IMR-90 (cell line): Measurements from ENCODE around the gene DTNA. TPM values are rescaled to one million over a fixed set of nuclear protein-coding genes. Genes with fewer than 3 reads are reported as not detected.

Experiments used
- ATAC-seq: fragments of 200-7000 bp; cut with Tn5 transposase; 2 replicates; pipeline ENCODE4 v1.9.1; 2020; ENCODE audit warnings: low read depth, mild to moderate bottlenecking, moderate library complexity
- BruUV-seq: library from RNA; stranded (reverse); fragments of 400-500 nt; replicated peaks from 2 replicates; lab custom pipeline; 2021; lab: Mats Ljungman, UMichigan
- CTCF ChIA-PET: fragments of 300-600 bp; formaldehyde crosslinking; extraction: SDS; loops from one replicate; lab custom pipeline; 2021; ENCODE audit warnings: antibody characterized with exemption; lab: Yijun Ruan, JAX
- POLR2A ChIA-PET: fragments of 300-600 bp; sonication (Branson Sonifier 250); formaldehyde crosslinking; loops from one replicate; lab custom pipeline; 2022; ENCODE audit warnings: antibody characterized with exemption; ENCODE audit not compliant: unreplicated experiment; lab: Charles Lee
- DNase-seq: peaks from one replicate; pipeline ENCODE4 v3.0.0; 2013
- H2AFZ ChIP-seq: replicated peaks from 2 replicates; pipeline ENCODE3; 2013; ENCODE audit warnings: low read length, mild to moderate bottlenecking; ENCODE audit not compliant: poor library complexity
- H2AK5ac ChIP-seq: 2 replicates; pipeline ENCODE4 v1.6.1; 2013; ENCODE audit warnings: low read depth, low read length, inconsistent platforms
- H2AK9ac ChIP-seq: replicated peaks from 2 replicates; pipeline ENCODE3; 2013; ENCODE audit warnings: mild to moderate bottlenecking, low read depth, low read length, moderate library complexity; ENCODE audit not compliant: poor library complexity
- H2BK120ac ChIP-seq: 2 replicates; pipeline ENCODE4 v1.6.1; 2013; ENCODE audit warnings: low read depth, low read length, inconsistent platforms
- H2BK15ac ChIP-seq: 3 replicates; pipeline ENCODE4 v1.6.1; 2013; ENCODE audit warnings: low read depth, low read length, inconsistent platforms
- H2BK20ac ChIP-seq: 2 replicates; pipeline ENCODE4 v1.6.1; 2013; ENCODE audit warnings: low read depth, mild to moderate bottlenecking, inconsistent platforms, low read length, moderate library complexity
- H2BK5ac ChIP-seq: 2 replicates; pipeline ENCODE4 v1.6.1; 2013; ENCODE audit warnings: mild to moderate bottlenecking, low read depth, low read length, inconsistent platforms; ENCODE audit not compliant: poor library complexity, severe bottlenecking
- H3K14ac ChIP-seq: replicated peaks from 2 replicates; pipeline ENCODE4 v1.6.1; 2013; ENCODE audit warnings: low read depth, low read length, inconsistent platforms
- H3K18ac ChIP-seq: 2 replicates; pipeline ENCODE4 v1.6.1; 2013; ENCODE audit warnings: low read depth, low read length, control low read depth
- H3K23ac ChIP-seq: 2 replicates; pipeline ENCODE4 v1.6.1; 2013; ENCODE audit warnings: low read depth, low read length, inconsistent platforms
- H3K27ac ChIP-seq: 2 replicates; pipeline ENCODE4 v1.5.1; 2013; ENCODE audit warnings: mild to moderate bottlenecking, control low read depth, low read length; ENCODE audit not compliant: insufficient read depth
- H3K27me3 ChIP-seq: 2 replicates; pipeline ENCODE4 v1.6.1; 2013; ENCODE audit warnings: low read length; ENCODE audit not compliant: control insufficient read depth, insufficient read depth
- H3K36me3 ChIP-seq: 2 replicates; pipeline ENCODE4 v1.6.1; 2013; ENCODE audit warnings: low read length, mixed read lengths; ENCODE audit not compliant: control insufficient read depth, insufficient read depth
- H3K4ac ChIP-seq: 2 replicates; pipeline ENCODE4 v1.6.1; 2013; ENCODE audit warnings: low read depth, low read length, inconsistent platforms
- H3K4me1 ChIP-seq: 2 replicates; pipeline ENCODE4 v1.6.1; 2013; ENCODE audit warnings: low read length, mixed read lengths; ENCODE audit not compliant: control insufficient read depth, insufficient read depth
- H3K4me2 ChIP-seq: 2 replicates; pipeline ENCODE4 v1.6.1; 2013; ENCODE audit warnings: low read depth, mild to moderate bottlenecking, control low read depth, low read length, moderate library complexity
- H3K4me3 ChIP-seq: 2 replicates; pipeline ENCODE4 v1.5.1; 2013; ENCODE audit warnings: low read depth, mild to moderate bottlenecking, control low read depth, low read length, moderate library complexity; ENCODE audit not compliant: insufficient read depth
- H3K56ac ChIP-seq: 2 replicates; pipeline ENCODE4 v1.6.1; 2013; ENCODE audit warnings: low read length, inconsistent platforms; ENCODE audit not compliant: insufficient read depth; ENCODE audit errors: extremely low read depth
- H3K79me1 ChIP-seq, 2 experiments: 2 replicates each; pipeline ENCODE4 v1.6.1; 2013; ENCODE audit warnings: low read length in 2 of 2, inconsistent platforms in 1 of 2, low read depth in 1 of 2
- H3K9ac ChIP-seq: 2 replicates; pipeline ENCODE4 v1.6.1; 2013; ENCODE audit warnings: low read depth, low read length, control low read depth
- H3K9me1 ChIP-seq: 2 replicates; pipeline ENCODE4 v1.6.1; 2013; ENCODE audit warnings: low read length, inconsistent platforms; ENCODE audit not compliant: insufficient read depth
- H3K9me3 ChIP-seq: 2 replicates; pipeline ENCODE4 v1.6.1; 2013; ENCODE audit warnings: low read length; ENCODE audit not compliant: control insufficient read depth, insufficient read depth
- H4K20me1 ChIP-seq: 2 replicates; pipeline ENCODE4 v1.6.1; 2013; ENCODE audit warnings: low read length, inconsistent platforms; ENCODE audit not compliant: insufficient read depth
- H4K5ac ChIP-seq: 2 replicates; pipeline ENCODE4 v1.6.1; 2013; ENCODE audit warnings: mild to moderate bottlenecking, low read depth, low read length, control low read depth
- H4K8ac ChIP-seq, 2 experiments: 2 replicates each; pipeline ENCODE4 v1.6.1; 2013; ENCODE audit warnings: low read depth in 2 of 2, low read length in 2 of 2, control low read depth in 1 of 2, inconsistent platforms in 1 of 2
- H4K91ac ChIP-seq: 2 replicates; pipeline ENCODE4 v1.6.1; 2013; ENCODE audit warnings: low read depth, low read length, inconsistent platforms; ENCODE audit not compliant: insufficient read depth
- BHLHE40 ChIP-seq: fragments of 150-350 bp; IDR thresholded peaks from 2 replicates; pipeline ENCODE4 v1.6.1; 2016; ENCODE audit warnings: mild to moderate bottlenecking, low read depth, low read length
- CEBPB ChIP-seq: IDR thresholded peaks from 2 replicates; pipeline ENCODE4 v1.6.1; 2012; ENCODE audit warnings: low read depth, low read length, improper control_type of control experiment
- CTCF ChIP-seq: conservative IDR thresholded peaks from 2 replicates; pipeline ENCODE4 v1.5.1; 2012; ENCODE audit warnings: mild to moderate bottlenecking, low read depth, low read length, improper control_type of control experiment
- FOS ChIP-seq: fragments of 150-350 bp; IDR thresholded peaks from 2 replicates; pipeline ENCODE4 v1.6.1; 2016; ENCODE audit warnings: low read depth, low read length
- MXI1 ChIP-seq: IDR thresholded peaks from 2 replicates; pipeline ENCODE4 v1.6.1; 2012; ENCODE audit warnings: low read depth, mild to moderate bottlenecking, low read length, moderate library complexity, borderline replicate concordance
- NFE2L2 ChIP-seq: fragments of 150-350 bp; IDR thresholded peaks from 2 replicates; pipeline ENCODE4 v1.6.1; 2016; ENCODE audit warnings: low read depth, mild to moderate bottlenecking, low read length
- RAD21 ChIP-seq: IDR thresholded peaks from 2 replicates; pipeline ENCODE4 v1.6.1; 2012; ENCODE audit warnings: low read length, improper control_type of control experiment
- RCOR1 ChIP-seq: IDR thresholded peaks from 2 replicates; pipeline ENCODE4 v1.6.1; 2012; ENCODE audit warnings: mild to moderate bottlenecking, low read length, improper control_type of control experiment; ENCODE audit not compliant: insufficient replicate concordance
- RFX5 ChIP-seq: IDR thresholded peaks from 2 replicates; pipeline ENCODE4 v1.8.0; 2012; ENCODE audit warnings: low read depth, mild to moderate bottlenecking, low read length, moderate library complexity
- SMC3 ChIP-seq: fragments of 150-350 bp; IDR thresholded peaks from 2 replicates; pipeline ENCODE4 v1.6.1; 2016; ENCODE audit warnings: low read depth, mild to moderate bottlenecking, antibody characterized with exemption, low read length, moderate library complexity
- USF2 ChIP-seq: fragments of 150-350 bp; IDR thresholded peaks from 2 replicates; pipeline ENCODE4 v1.6.1; 2017; ENCODE audit warnings: mild to moderate bottlenecking, antibody characterized with exemption, low read length, low read depth
- WGBS, 2 experiments: methylation state at CpG; one replicate each; pipeline versions ENCODE4 v1.1.5 to v1.1.7; 2013; ENCODE audit warnings: missing lambda C conversion rate in 2 of 2; ENCODE audit not compliant: insufficient read length in 1 of 2; ENCODE audit errors: extremely low coverage in 2 of 2; 5-methylcytosine and 5-hydroxymethylcytosine counted together
- dilution Hi-C: fragments of 300-500 bp; cut with HindIII; formaldehyde crosslinking; loops from one replicate; pipeline ENCODE4 v1.14.3; 2018; ENCODE audit warnings: low sequenced_read_pairs; ENCODE audit not compliant: unreplicated experiment
- in situ Hi-C: fragments of 300-500 bp; cut with MboI; formaldehyde crosslinking; loops from 3 replicates; pipeline ENCODE4 v1.14.3; 2019; ENCODE audit warnings: low sequenced_read_pairs, inconsistent platforms, mixed read lengths
- intact Hi-C: fragments of 100-400 bp; cut with micrococcal nuclease; formaldehyde crosslinking; loops from 2 replicates; pipeline ENCODE4 v1.10.0; 2022
- polyA plus RNA-seq, 3 experiments: library from polyadenylated mRNA; depleted of rRNA; stranded (reverse); fragments of >200 nt; gene quantifications; 2 replicates each; pipeline ENCODE4 v1.2.3, GENCODE V29; 2012; ENCODE audit warnings: low replicate concordance in 1 of 3
- total RNA-seq: library from RNA; depleted of rRNA; stranded (reverse); fragments of >200 nt; gene quantifications from 2 replicates; pipeline ENCODE4 v1.2.3, GENCODE V29; 2012

Gene DTNA
- total and polyA plus RNA-seq, 2 of the 4 experiments (the other 2 are of a cell fraction) = 9.5 to 10.8 TPM

GRCh38 chr18:34661464-34662087 lies 48.5 kb upstream of the DTNA start:
- WGBS, 2 experiments = no CpG with 5 or more reads among the region's 4 CpGs
- H3K27ac ChIP-seq = no peak overlapping the region

More at GRCh38 chr18:34661464-34662087, 48.5 kb upstream of the DTNA start:
- no peak overlapping the region for H4K91ac ChIP-seq
- H3K79me1 ChIP-seq = no peaks in the 10 kb centered on the region
- no peak overlapping the region for H2AK9ac ChIP-seq
- H3K36me3 ChIP-seq = no peaks in the 10 kb centered on the region
- H4K20me1 ChIP-seq = no peaks in the 10 kb centered on the region
- peak overlapping the region; percentile 80 for H2BK20ac ChIP-seq
- in situ Hi-C loops (loop anchor here (5.0 kb wide), 2 partner anchors 46 to 116 kb away; no protein-coding TSS in a partner anchor), dilution Hi-C loops (no loop called here), intact Hi-C loops (loop anchor here (1.0 to 5.0 kb wide), 5 partner anchors 49 to 539 kb away; partner anchors contain the start of gene DTNA)
- no peak overlapping the region for H2AFZ ChIP-seq
- DNase-seq (peak; percentile 51), ATAC-seq (peak; percentile 83)
- no peaks in the 10 kb centered on the region for H3K27me3 ChIP-seq
- H3K18ac ChIP-seq = peak overlapping the region; percentile 37; the same call in 1 of the 2 replicates
- H2BK5ac ChIP-seq = no peak overlapping the region
- no peak overlapping the region for H3K4me3 ChIP-seq
- 0 out of 2 replicates have a peak overlapping the region, but pooled peaks have one; percentile 46 for H2AK5ac ChIP-seq
- no peak overlapping the region for H3K23ac ChIP-seq
- CTCF ChIA-PET = interaction anchor here (0.5 to 2.5 kb wide), 31 partner anchors 9 to 155 kb away, joined by 3 to 17 read pairs (median 4); partner anchors contain the start of gene DTNA
- H4K8ac ChIP-seq = peak overlapping the region in 1 of 2 experiments; percentile 34; a peak in 1 of 4 replicates
- no peak overlapping the region for H3K56ac ChIP-seq
- H3K9ac ChIP-seq = no peak overlapping the region
- no peak for TF ChIP-seq MXI1
- peak; percentile 81 for TF ChIP-seq RAD21
- no peak for TF ChIP-seq NFE2L2
- TF ChIP-seq FOS = no peak
- no peak for TF ChIP-seq RFX5
- no peak for TF ChIP-seq CEBPB
- peak; percentile 83 for TF ChIP-seq SMC3
- TF ChIP-seq BHLHE40 = no peak
- no peak for TF ChIP-seq USF2
- no peak for TF ChIP-seq RCOR1
- peak; percentile 81 for TF ChIP-seq CTCF
- peak overlapping the region; percentile 68; the same call in 2 of the 3 replicates for H2BK15ac ChIP-seq
- peaks cover 2% of the 10 kb centered on the region for H3K4me1 ChIP-seq
- H3K4ac ChIP-seq = no peak overlapping the region; the same call in 1 of the 2 replicates
- H3K14ac ChIP-seq = 0 out of 2 replicates have a peak overlapping the region, but pooled peaks have one; percentile 12
- no peaks in the 10 kb centered on the region for H3K9me1 ChIP-seq
- POLR2A ChIA-PET = no interaction called here
- BruUV-seq = no TSS peak
- H2BK120ac ChIP-seq = peak overlapping the region; percentile 77; the same call in 1 of the 2 replicates
- H4K5ac ChIP-seq = no peak overlapping the region
- no peaks in the 10 kb centered on the region for H3K9me3 ChIP-seq
- no peak overlapping the region for H3K4me2 ChIP-seq
